K562 (cell line): ENCODE results near the gene SNAP23. TPM values are rescaled to one million over a fixed set of nuclear protein-coding genes. Genes with fewer than 3 reads are reported as not detected.

Source experiments
- BMI1 ChIP-seq: fragments of 150-350 bp; IDR thresholded peaks from 2 replicates; pipeline ENCODE4 v1.6.1; 2014; ENCODE audit warnings: low read length
- ELF4 ChIP-seq: fragments of 450-650 bp; formaldehyde crosslinking; IDR thresholded peaks from 2 replicates; pipeline ENCODE4 v1.4.0; 2022; ENCODE audit warnings: missing genetic modification characterization
- HIVEP1 ChIP-seq: fragments of 250-450 bp; sonication (Bioruptor Pico); IDR thresholded peaks from 2 replicates; pipeline ENCODE4 v1.4.0; 2020; ENCODE audit warnings: mild to moderate bottlenecking
- MTA2 ChIP-seq: fragments of 450-650 bp; IDR thresholded peaks from 2 replicates; pipeline ENCODE4 v1.6.1; 2016; ENCODE audit warnings: low read depth
- MXI1 ChIP-seq: IDR thresholded peaks from 2 replicates; pipeline ENCODE4 v1.6.1; 2011; ENCODE audit warnings: low read depth, mild to moderate bottlenecking, improper control_type of control experiment, low read length
- PHTF2 ChIP-seq: fragments of 250-450 bp; sonication (Bioruptor Pico); IDR thresholded peaks from 2 replicates; pipeline ENCODE4 v1.5.0; 2021; ENCODE audit warnings: mild to moderate bottlenecking
- ZC3H11A ChIP-seq: IDR thresholded peaks from 2 replicates; pipeline ENCODE4 v1.6.1; 2012; ENCODE audit warnings: low read depth, low read length, improper control_type of control experiment
- ZC3H8 ChIP-seq: fragments of 450-650 bp; IDR thresholded peaks from 2 replicates; pipeline ENCODE4 v1.6.1; 2017
- ZFP1 ChIP-seq: fragments of 450-650 bp; formaldehyde crosslinking; IDR thresholded peaks from 2 replicates; pipeline ENCODE4 v1.4.0; 2020; ENCODE audit warnings: mild to moderate bottlenecking, mixed read lengths
- ZFPM2 ChIP-seq: fragments of 250-450 bp; sonication (Bioruptor Pico); IDR thresholded peaks from 2 replicates; pipeline ENCODE4 v1.5.1; 2022; ENCODE audit warnings: mild to moderate bottlenecking
- ZNF436 ChIP-seq: fragments of 250-450, 450-650 bp; sonication (Bioruptor Pico); formaldehyde crosslinking; IDR thresholded peaks from 2 replicates; pipeline ENCODE4 v1.7.0; 2020; ENCODE audit warnings: mild to moderate bottlenecking
- ZNF668 ChIP-seq: fragments of 250-450 bp; sonication (Bioruptor Pico); IDR thresholded peaks from 2 replicates; pipeline ENCODE4 v1.8.0; 2022; ENCODE audit warnings: mild to moderate bottlenecking, inconsistent platforms
- polyA plus RNA-seq, 8 experiments: library from polyadenylated mRNA; depleted of rRNA in 4 of 8; stranded (reverse) in 5 of 8; unstranded in 3 of 8; fragments of >200 nt; fragmentation: Nextera tagmentation in 2 of 8; fragmentation: Illumina TruSeq in 1 of 8; extraction: Ambion mirVana in 2 of 8; extraction: Trizol in 1 of 8; gene quantifications; 2 replicates each; pipeline versions ENCODE4 v1.2.1 to v1.2.3, GENCODE V29; 2011 to 2014; ENCODE audit warnings: inconsistent platforms in 1 of 8, missing spikeins in 1 of 8
- total RNA-seq, 7 experiments: library from RNA; depleted of rRNA in 6 of 7; stranded (reverse); fragments of >200 nt in 6 of 7; fragmentation: Illumina TruSeq in 2 of 7; extraction: Trizol in 2 of 7; gene quantifications; 2 replicates each; pipeline versions ENCODE4 v1.2.1 to v1.2.3, GENCODE V29; 2011 to 2021; ENCODE audit warnings: low replicate concordance in 1 of 7
- TF ChIP-seq, protein P1 (sequence below): fragments of 250-450 bp; sonication (Bioruptor Pico); IDR thresholded peaks from 2 replicates; pipeline ENCODE4 v1.4.0; 2020
- TF ChIP-seq, protein P2 (sequence below): fragments of 250-450 bp; sonication (Bioruptor Pico); IDR thresholded peaks from 2 replicates; pipeline ENCODE4 v1.8.0; 2022; ENCODE audit warnings: moderate library complexity, mild to moderate bottlenecking, inconsistent platforms
- TF ChIP-seq, protein P3 (sequence below): fragments of 150-350 bp; IDR thresholded peaks from 2 replicates; pipeline ENCODE4 v1.6.1; 2014; ENCODE audit warnings: low read depth, mild to moderate bottlenecking, low read length, borderline replicate concordance
- TF ChIP-seq, protein P4 (sequence below): sonication (generic); formaldehyde crosslinking; IDR thresholded peaks from 2 replicates; pipeline ENCODE4 v1.4.0; 2020; ENCODE audit warnings: mild to moderate bottlenecking, missing genetic modification reagents
- TF ChIP-seq, protein P5 (sequence below): sonication (generic); formaldehyde crosslinking; IDR thresholded peaks from 2 replicates; pipeline ENCODE4 v1.8.1; 2023; ENCODE audit warnings: mild to moderate bottlenecking, missing genetic modification reagents

SNAP23 gene
- total and polyA plus RNA-seq, 9 of the 15 experiments (the other 6 are each of a cell fraction or from before 2014, with no cell fraction given) = 78.9 to 168 (median 117) TPM

DNA sequence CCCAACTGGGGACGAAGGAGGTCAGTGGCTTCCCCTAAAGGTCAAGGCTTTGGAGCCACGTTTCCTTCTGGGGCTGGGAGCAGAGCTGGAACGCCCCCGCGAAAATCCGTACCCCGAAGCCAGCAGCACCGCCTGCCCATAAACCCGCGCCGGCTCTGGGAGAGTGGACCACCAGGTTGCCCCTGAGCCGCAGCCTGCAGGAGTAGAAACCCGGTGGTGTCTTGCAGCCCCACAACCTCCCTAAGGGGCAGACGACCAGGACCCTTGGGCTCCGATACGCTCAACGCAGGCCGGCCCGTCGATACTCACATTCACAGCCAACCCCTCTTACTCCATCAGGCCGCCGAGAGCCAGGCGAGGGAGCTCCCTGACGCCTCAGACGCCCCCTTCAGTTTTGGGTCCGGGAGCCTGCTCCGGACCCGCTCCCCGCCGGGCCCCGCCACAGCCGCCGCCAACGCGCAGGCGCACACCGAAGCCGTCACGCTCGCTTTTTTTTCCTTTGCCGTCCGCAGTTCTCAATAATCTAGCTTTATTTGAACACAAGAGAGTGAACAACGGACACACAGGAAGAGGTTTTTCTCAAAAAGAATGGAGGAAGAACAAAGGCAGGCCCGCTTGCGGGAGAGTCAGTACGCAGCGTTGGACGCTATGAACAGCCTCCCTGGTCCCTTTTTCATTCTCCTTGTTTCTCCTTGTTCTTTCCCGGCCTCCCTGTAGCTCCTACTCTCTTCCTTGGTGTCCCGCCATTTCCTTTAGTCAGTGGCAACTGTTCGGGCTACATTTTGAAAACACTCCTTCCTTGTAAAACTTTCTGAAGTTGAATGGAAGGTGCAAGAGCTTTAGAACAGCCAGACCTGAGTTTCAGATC, 4.5 kb upstream of the SNAP23 start, which contains the start of gene ZNF106 (continued):
- TF ChIP-seq, protein P1, sequence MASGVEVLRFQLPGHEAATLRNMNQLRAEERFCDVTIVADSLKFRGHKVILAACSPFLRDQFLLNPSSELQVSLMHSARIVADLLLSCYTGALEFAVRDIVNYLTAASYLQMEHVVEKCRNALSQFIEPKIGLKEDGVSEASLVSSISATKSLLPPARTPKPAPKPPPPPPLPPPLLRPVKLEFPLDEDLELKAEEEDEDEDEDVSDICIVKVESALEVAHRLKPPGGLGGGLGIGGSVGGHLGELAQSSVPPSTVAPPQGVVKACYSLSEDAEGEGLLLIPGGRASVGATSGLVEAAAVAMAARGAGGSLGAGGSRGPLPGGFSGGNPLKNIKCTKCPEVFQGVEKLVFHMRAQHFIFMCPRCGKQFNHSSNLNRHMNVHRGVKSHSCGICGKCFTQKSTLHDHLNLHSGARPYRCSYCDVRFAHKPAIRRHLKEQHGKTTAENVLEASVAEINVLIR (CRISPR knock-in tag) = peak; percentile 82
- TF ChIP-seq ZNF668 (CRISPR knock-in tag) (no peak), PHTF2 (no peak), ZC3H8 (no peak), ZFPM2 (no peak), MXI1 (no peak), ZNF436 (no peak), HIVEP1 (no peak), ELF4 (CRISPR knock-in tag) (peak; percentile 90), MTA2 (peak; percentile 23; the same call in 1 of the 2 replicates), BMI1 (no peak), ZFP1 (CRISPR knock-in tag) (no peak), ZC3H11A (no peak)
- TF ChIP-seq, protein P2, sequence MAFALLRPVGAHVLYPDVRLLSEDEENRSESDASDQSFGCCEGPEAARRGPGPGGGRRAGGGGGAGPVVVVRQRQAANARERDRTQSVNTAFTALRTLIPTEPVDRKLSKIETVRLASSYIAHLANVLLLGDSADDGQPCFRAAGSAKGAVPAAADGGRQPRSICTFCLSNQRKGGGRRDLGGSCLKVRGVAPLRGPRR (CRISPR knock-in tag) = no peak
- TF ChIP-seq, protein P3, sequence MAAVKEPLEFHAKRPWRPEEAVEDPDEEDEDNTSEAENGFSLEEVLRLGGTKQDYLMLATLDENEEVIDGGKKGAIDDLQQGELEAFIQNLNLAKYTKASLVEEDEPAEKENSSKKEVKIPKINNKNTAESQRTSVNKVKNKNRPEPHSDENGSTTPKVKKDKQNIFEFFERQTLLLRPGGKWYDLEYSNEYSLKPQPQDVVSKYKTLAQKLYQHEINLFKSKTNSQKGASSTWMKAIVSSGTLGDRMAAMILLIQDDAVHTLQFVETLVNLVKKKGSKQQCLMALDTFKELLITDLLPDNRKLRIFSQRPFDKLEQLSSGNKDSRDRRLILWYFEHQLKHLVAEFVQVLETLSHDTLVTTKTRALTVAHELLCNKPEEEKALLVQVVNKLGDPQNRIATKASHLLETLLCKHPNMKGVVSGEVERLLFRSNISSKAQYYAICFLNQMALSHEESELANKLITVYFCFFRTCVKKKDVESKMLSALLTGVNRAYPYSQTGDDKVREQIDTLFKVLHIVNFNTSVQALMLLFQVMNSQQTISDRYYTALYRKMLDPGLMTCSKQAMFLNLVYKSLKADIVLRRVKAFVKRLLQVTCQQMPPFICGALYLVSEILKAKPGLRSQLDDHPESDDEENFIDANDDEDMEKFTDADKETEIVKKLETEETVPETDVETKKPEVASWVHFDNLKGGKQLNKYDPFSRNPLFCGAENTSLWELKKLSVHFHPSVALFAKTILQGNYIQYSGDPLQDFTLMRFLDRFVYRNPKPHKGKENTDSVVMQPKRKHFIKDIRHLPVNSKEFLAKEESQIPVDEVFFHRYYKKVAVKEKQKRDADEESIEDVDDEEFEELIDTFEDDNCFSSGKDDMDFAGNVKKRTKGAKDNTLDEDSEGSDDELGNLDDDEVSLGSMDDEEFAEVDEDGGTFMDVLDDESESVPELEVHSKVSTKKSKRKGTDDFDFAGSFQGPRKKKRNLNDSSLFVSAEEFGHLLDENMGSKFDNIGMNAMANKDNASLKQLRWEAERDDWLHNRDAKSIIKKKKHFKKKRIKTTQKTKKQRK = no peak
- TF ChIP-seq, protein P4, sequence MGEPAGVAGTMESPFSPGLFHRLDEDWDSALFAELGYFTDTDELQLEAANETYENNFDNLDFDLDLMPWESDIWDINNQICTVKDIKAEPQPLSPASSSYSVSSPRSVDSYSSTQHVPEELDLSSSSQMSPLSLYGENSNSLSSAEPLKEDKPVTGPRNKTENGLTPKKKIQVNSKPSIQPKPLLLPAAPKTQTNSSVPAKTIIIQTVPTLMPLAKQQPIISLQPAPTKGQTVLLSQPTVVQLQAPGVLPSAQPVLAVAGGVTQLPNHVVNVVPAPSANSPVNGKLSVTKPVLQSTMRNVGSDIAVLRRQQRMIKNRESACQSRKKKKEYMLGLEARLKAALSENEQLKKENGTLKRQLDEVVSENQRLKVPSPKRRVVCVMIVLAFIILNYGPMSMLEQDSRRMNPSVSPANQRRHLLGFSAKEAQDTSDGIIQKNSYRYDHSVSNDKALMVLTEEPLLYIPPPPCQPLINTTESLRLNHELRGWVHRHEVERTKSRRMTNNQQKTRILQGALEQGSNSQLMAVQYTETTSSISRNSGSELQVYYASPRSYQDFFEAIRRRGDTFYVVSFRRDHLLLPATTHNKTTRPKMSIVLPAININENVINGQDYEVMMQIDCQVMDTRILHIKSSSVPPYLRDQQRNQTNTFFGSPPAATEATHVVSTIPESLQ (CRISPR knock-in tag) = no peak
- TF ChIP-seq, protein P5, sequence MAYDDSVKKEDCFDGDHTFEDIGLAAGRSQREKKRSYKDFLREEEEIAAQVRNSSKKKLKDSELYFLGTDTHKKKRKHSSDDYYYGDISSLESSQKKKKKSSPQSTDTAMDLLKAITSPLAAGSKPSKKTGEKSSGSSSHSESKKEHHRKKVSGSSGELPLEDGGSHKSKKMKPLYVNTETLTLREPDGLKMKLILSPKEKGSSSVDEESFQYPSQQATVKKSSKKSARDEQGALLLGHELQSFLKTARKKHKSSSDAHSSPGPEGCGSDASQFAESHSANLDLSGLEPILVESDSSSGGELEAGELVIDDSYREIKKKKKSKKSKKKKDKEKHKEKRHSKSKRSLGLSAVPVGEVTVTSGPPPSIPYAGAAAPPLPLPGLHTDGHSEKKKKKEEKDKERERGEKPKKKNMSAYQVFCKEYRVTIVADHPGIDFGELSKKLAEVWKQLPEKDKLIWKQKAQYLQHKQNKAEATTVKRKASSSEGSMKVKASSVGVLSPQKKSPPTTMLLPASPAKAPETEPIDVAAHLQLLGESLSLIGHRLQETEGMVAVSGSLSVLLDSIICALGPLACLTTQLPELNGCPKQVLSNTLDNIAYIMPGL = no peak
